ENCODE data around the gene TMEM82.
"Not testable (repeated sequence)": the region's sequence is repeated elsewhere in the genome, so short reads cannot be mapped to it uniquely, and the experiment has no call there.

TMEM82 gene

GRCh38 chr1:15742339-15742801 is at the start of gene TMEM82:
Gene TMEM82, plus strand, starts transcription at chr1:15742499. Its CDS starts 61 bp downstream, at chr1:15742560.
- DNase-seq: no peak

DNA sequence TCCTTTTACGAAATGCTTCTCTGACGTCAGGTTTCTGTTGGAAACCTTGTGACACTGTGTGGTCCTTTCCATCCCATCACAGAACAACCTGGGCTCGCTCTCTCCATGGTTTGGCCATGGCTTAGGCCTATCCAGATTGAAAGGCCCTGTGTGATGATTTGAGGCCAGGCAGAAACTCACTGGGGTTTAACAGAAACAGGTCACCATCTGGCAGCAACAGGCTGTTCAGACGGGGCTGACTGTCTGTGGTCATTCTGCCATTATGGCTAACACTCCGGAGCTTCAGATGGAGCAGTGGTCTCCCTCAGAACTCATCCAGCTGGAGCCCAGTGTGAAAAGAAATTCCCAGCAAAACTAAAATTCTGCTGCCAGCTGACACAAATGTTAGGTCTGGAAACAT is 48.9 kb upstream of the TMEM82 start:
- DNase-seq: no peak

DNA sequence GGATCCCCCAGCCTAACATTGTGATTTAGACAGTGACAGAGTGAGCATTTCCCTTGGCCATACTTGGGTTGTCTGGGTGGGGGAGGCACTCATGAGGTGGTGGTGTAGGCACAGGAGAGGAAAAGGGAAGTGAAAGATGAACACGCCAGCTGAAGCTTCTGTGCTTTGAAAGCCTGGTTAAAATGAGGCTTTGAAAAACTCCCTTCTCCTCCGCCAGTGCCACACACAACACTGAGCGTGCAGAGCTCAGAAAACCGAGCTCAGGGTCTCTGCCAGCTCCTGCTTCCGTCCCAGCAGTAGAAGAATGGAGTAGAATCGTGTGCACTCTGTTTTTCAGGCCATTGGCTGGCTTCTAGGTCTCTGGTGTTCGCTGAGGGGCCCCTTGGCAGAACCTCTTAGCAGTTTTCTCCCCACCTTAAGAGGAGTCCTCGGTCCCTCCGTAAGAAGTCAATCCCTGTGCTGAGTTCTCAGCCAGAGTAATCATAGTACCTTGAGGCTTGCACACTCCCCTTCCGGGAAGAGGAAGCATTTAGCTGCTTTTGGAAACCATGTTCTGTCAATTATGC is 45.3 kb upstream of the TMEM82 start:
- no peak for DNase-seq

DNA sequence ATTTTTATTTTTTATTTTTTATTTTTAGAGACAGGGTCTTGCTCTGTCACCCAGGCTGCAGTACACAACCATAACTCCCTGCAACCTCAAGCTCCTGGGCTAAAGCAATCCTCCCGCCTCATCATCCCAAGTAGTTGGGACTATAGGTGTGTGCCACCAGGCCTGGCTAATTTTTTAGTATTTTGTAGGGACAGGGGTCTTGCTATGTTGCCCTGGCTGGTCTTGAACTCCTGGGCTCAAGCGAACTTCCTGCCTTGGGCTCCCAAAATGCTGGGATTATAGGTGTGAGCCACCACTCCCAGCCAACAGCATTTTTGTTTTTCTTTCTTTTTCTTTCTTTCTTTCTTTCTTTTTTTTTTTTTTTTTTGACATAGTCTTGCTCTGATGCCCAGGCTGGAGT is 44.1 kb upstream of the TMEM82 start:
- no peak for DNase-seq

GRCh38 chr1:15699321-15699720 is 43.0 kb upstream of the TMEM82 start:
- DNase-seq: not testable (repeated sequence)

- no peak for DNase-seq
Measured at GRCh38 chr1:15700508-15700907, 41.8 kb upstream of the TMEM82 start.

DNA sequence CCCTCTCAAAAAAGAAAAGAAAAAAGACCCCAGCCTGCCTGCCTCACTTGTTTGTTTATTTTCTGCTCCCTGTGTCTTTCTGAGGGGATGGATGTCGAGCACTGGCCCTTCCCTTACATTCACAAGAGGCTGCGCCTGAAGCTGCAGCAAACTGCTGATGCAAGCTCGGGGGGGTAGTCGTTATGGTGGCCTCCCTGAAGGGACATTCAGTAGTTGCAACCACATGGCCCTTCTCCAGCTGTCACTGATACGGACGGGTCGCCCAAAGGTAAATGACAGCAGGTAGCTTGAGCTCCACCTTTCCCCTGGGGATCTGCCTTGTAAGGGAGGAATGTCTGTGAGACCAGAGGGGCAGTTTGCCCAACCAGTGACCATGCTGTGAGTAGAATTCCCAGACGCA is 40.5 kb upstream of the TMEM82 start:
- no peak for DNase-seq

DNA sequence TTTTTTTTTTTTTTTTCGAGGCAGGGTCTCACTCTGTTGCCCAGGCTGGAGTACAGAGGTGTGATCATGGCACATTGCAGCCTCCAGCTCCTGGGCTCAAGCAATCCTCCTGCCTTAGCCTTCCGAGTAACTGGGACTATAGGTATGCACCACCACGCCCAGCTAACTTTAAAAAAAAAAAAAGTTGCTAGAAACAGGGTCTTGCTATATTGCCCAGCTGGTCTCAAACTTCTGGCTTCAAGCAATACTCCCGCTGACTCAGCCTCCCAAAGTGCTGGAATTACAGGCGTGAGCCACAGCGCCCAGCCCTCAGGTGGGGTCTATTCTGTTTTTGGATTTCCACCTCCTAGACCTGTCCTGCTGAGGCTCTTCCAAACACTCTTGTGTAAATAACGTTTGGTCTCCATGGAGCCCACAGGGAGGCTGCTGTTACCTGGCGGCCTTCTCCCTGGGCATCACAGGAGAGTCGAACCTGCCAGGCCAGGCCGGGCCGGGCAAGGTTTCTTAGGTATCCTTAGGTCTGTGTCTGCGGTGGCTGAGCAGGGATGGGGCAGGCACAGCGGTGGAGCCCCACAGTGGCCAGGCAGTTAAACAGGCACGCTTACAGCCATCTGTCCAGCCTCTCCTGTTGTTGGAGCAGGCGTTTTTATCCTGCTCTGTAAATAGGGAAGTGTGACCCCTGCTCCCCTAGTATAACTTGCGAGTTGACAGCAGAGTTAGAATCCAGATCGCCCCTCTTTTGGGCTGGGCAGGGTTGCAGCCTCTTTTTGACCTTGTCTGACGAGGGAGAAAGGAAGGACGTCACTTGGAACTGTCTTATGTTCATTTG is 39.4 kb upstream of the TMEM82 start:
- DNase-seq: no peak

- DNase-seq: no peak
Measured at GRCh38 chr1:15703562-15703961, 38.7 kb upstream of the TMEM82 start.

GRCh38 chr1:15704526-15705183 is 37.6 kb upstream of the TMEM82 start:
- no peak for DNase-seq

GRCh38 chr1:15705184-15705566 is 37.1 kb upstream of the TMEM82 start:
- DNase-seq: no peak

DNA sequence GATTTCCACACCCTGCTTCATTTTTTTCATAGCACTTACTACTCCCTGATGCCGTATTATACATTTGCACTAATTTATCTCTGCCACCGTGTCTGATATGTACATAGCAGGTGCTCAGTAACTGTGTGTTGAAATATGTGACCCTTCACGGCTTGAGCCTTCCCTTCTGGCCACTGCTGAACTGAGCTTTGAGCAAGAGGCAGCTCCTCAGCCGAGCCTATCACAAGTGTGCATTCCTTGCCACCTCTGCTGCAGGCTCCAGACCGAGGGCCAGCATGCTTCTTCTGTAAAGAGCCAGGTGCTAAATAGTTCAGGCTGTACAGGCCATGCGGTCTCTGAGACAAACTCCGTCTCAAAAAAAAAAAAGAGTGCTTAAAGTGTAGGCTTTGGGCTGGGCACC is 35.5 kb upstream of the TMEM82 start:
- no peak for DNase-seq

- no peak for DNase-seq
Measured at GRCh38 chr1:15707239-15707925, 34.9 kb upstream of the TMEM82 start.

- DNase-seq: no peak
Measured at GRCh38 chr1:15708486-15709137, 33.7 kb upstream of the TMEM82 start.

DNA sequence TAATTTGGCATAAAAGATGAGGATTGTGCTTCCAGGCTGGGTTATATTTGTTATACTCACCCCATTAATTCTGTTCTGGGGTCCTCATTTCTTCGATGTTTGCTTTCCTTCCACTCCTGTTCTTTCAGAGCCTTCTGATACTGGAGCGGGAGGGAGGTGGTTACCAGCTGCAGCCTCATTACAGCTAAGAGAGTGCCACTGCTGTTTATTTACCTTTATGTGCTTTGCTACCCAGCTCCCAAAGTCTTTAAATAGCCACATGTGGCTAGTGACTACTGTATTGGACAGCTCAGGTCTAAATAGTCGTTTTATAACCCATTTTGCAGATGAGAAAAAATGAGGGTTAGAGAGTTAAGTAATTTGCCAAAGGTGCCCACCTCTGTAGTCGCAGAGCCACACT is 33.1 kb upstream of the TMEM82 start:
- DNase-seq: no peak

DNA sequence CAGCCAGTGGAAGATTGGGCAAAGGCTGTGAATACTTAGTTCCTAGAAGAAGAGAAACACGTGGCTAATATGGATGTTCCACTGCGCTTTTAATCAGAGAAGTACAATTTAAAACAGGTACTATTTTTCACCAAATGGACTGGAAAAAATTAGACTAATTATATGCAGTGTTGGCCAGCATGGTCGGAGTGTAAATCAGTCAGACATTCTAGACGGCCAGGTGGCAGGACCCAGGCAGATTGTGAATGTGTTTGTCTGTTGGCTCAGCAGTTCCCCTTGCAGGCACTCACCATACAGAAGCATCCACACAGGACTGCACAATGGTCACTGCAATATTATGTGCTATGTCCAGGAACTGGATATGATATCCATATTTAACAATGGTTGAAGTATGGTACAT is 30.1 kb upstream of the TMEM82 start:
- DNase-seq: no peak

DNA sequence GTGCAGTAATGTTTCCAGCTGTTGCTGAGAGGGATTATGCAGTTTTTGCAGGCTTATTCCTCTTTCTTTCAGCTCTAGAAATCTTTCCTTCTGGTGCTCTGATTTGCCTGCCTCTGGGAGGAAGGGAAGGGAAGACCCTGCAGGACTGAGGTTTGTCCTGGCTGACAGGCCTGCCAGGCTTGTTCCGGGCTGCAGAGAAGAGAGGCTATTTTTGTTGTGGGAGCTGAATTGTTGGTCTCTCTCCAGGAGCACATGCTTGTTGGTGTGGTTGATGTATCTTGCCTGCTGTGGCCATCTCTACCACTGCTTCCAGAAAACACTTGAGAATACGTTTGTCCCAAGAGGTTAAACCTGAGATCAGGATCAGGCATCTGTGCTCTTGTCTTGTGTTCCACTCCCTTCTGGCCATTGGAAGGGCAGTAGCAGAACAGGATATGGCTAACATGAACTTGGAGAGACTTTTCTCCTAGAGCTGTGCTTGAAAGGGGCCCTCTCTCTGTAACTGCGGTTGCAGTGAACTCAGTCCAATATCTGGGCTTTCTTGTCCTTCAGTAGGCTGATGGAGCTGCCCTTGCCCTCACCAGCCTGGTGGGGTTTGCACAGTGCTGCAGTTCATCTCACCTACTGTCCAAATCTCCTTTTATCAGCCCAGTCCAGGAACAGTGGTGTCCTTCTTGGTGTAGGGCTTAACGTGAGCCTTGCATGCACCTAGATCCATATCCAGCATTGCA is 27.7 kb upstream of the TMEM82 start:
- DNase-seq: no peak

GRCh38 chr1:15717418-15718125 is 24.7 kb upstream of the TMEM82 start:
- no peak for DNase-seq

- DNase-seq: no peak
Measured at GRCh38 chr1:15718199-15718601, 24.1 kb upstream of the TMEM82 start.

- DNase-seq: no peak
Measured at GRCh38 chr1:15719381-15720120, 22.7 kb upstream of the TMEM82 start.

DNA sequence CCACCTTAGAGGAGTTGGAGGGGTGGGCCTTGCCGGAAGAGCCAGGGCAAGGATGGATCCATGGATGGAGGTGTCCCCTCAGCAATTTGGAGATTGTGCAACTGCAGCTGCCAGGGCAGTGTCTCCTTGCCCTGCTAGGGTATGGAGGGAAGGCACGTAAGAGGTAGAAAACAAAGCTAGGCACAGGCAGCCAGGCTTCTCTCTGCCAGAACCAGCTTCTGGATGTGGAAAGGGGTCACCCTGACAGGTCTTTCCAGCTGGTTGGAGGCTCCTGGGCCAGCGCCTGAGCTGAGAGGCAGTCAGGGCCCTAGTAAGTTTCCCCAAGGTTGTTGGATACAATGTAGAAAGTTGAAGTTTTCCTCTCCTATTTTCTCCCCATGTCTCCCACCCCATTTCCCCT is 21.4 kb upstream of the TMEM82 start:
- DNase-seq: no peak
